Inflammatory macrophage treated with lipopolysaccharide for 4 hours (primary cell): ENCODE results near the gene MEX3A.
A peak's percentile ranks its signal among the peaks of the same experiment; 100 is the strongest.
"Not testable (repeated sequence)": the region's sequence is repeated elsewhere in the genome, so short reads cannot be mapped to it uniquely, and the experiment has no call there.

Source experiments
- DNase-seq: peaks from one replicate; pipeline ENCODE4 v3.0.0-alpha.2; 2020

Gene MEX3A

GRCh38 chr1:156117414-156118176 lies 35.3 kb upstream of the MEX3A start:
- no peak for DNase-seq

GRCh38 chr1:156116731-156117130 lies 34.5 kb upstream of the MEX3A start:
- DNase-seq: not testable (repeated sequence)

- peak; percentile 44 for DNase-seq
Observed at GRCh38 chr1:156115514-156116374, 33.5 kb upstream of the MEX3A start.

GRCh38 chr1:156114919-156115513 lies 32.8 kb upstream of the MEX3A start:
- DNase-seq: peak; percentile 48

GRCh38 chr1:156114101-156114918 lies 32.0 kb upstream of the MEX3A start, which contains the start of gene LMNA:
Gene LMNA (plus strand): TSS chr1:156114711. CDS start chr1:156114919, 208 bp downstream.
- peak; percentile 89 for DNase-seq

GRCh38 chr1:156113282-156113950 lies 31.2 kb upstream of the MEX3A start:
- DNase-seq: no peak

- DNase-seq: no peak
Observed at GRCh38 chr1:156112276-156113137, 30.2 kb upstream of the MEX3A start.

GRCh38 chr1:156111355-156111962 lies 29.2 kb upstream of the MEX3A start:
- no peak for DNase-seq

- no peak for DNase-seq
Observed at GRCh38 chr1:156110252-156110651, 28.0 kb upstream of the MEX3A start.

GRCh38 chr1:156108664-156109241 lies 26.5 kb upstream of the MEX3A start:
- DNase-seq: no peak

- no peak for DNase-seq
Observed at GRCh38 chr1:156108057-156108456, 25.8 kb upstream of the MEX3A start.

- peak; percentile 43 for DNase-seq
Observed at GRCh38 chr1:156106624-156107488, 24.6 kb upstream of the MEX3A start.

GRCh38 chr1:156104861-156105832 lies 22.9 kb upstream of the MEX3A start:
- DNase-seq: no peak

GRCh38 chr1:156104065-156104810 lies 22.0 kb upstream of the MEX3A start:
- DNase-seq: peak; percentile 56

GRCh38 chr1:156103521-156103947 lies 21.3 kb upstream of the MEX3A start:
- peak; percentile 20 for DNase-seq

- DNase-seq: peak; percentile 58
Observed at GRCh38 chr1:156102633-156103511, 20.6 kb upstream of the MEX3A start.
